HG02798 (cell line): ENCODE measurements around the gene CCDC192.

Experiments used
- ATAC-seq: cut with Tn5 transposase; IDR thresholded peaks from one replicate; pipeline ENCODE4 v1.9.1; 2021; ENCODE audit warnings: mild to moderate bottlenecking; ENCODE audit not compliant: unreplicated experiment, poor library complexity

CCDC192 gene

GRCh38 chr5:127940854-127941253, 237.7 kb downstream of the CCDC192 start:
- ATAC-seq, result no peak

DNA sequence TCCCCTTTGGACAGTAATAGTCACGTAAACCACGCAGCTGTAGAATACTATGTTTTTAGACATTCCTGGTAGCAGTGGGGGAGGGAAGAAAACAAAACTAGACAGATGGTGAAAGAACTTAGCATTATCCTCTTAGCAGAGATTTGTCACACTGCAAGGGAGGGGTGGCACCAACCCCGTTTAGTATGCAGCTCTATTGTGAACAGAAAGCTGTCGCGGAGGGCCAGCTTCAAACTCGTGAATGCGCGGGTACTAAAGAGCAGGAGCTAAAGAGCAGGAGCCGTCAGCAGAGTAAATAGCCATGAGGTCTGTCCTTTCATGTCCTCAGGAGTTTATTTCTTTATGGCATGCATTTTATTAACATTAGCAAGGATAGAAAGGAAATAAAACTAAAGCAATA, 238.5 kb downstream of the CCDC192 start:
- ATAC-seq, result no peak

DNA sequence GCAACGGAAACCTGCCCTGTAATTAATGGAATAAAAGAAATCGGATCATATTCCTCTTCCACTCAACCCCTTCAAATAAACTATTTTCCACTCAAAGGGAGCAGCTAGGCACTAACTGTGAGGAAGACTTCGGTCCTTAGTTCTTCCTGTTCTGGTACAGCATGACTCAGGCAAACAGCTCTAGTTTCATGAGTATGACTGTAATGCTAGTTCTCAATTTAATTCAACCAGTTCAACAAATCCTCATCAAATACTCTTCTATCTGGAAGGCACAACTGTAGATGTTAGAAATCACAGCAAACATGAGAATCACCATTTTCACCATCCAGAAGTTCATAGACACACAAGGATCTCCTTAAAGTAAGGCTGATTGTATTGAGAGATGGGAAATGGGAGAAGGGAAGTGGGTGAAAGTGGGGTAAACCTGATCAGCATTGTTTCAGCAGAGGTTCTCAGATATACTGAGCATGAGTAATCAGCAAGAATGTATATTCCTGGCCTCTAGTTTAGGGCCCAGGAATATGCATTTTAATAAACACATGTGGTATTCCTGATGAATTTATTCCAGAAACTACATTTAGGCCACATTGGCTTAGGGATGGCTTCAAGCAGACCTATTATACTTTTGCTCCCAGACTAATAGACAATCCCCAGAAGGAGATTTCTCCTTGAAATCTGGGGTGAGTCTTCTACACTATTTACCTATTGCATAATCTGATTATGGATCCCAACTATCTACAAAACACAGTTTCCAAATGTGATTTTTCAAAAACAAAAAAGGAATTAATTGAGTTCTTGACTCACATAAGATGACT, 239.3 kb downstream of the CCDC192 start:
- no peak for ATAC-seq

DNA sequence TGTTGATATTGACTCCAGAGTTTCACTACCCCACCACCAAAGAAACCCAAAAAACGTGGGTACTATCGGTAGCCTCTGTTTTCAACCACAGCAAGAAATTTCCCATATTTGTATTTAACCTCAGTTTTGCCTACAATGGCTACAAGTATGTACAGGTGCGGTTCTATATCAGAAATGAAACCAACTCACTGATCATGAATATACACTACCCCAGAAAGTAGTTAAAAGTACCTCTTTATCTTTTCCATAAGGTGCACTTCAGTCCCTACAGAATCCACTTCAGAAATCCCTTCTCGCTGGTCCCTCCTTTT, 239.8 kb downstream of the CCDC192 start:
- ATAC-seq, result peak; percentile 88

GRCh38 chr5:127944125-127944524, 240.9 kb downstream of the CCDC192 start:
- ATAC-seq, result no peak

- ATAC-seq, result no peak
These were observed 244.8 kb downstream of the CCDC192 start for GRCh38 chr5:127947941-127948340.

DNA sequence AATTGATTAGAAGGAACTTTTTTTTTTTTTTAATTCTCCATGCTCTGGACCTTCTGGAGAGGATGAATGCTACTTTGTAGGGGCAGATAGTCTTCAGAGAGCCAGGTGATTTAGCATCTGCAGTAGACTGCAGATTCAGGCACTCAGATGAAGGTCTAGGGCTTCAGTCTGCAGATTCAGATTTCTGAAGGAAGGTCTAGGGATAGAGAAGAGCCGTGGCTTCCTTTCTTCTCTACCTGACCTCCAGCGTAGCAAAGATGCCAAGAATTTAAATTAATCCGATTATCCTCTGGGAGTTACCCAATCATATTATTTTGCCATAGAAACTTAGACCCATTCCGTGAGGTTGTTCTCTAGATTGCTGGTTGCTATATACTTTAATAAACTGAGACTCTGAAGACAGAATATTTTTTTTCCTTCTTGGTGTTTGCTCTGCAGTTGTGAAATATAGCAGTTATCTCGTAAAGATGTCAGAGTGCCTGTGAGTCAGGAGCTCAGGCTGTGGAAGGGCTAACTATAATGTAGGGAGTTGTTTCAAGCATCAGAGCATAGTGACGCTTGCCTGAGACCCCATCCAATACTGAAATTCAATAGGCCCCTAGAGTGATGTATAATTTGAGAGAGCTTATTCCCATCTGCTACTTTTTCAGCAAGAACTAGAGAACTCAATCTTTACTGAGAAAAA, 247.7 kb downstream of the CCDC192 start:
- no peak for ATAC-seq

- no peak for ATAC-seq
These were observed 248.6 kb downstream of the CCDC192 start for GRCh38 chr5:127951791-127952190.

GRCh38 chr5:127957183-127957582, 254.0 kb downstream of the CCDC192 start:
- no peak for ATAC-seq

- ATAC-seq, result no peak
These were observed 254.6 kb downstream of the CCDC192 start for GRCh38 chr5:127957701-127958239.

DNA sequence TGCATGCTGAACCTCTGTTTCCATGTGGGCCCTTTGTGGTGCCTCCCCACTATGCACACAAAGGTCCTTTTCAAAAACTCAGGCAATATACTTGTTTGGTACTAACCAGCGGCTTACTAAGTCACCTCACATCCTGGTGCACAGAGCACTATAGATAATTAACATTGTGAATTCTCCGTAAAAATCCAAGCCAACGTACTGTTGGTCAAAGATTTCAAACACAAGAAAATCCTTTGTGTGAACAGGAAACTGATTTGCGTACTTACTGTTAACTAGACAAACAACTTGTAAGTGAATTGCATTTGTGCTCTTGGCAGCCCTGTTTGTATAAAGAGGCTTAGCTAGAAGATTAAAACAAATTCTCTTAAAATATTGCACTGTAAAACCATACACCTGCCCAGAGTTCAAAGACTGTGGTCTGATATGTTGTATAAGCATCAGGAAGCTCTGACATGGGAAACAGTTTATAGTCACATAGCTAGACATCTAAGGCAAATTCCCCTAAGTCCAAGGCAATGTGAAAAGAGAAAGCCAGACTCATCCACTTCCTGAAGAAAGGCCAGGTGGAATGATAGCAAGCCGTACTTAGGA, 255.3 kb downstream of the CCDC192 start:
- no peak for ATAC-seq

DNA sequence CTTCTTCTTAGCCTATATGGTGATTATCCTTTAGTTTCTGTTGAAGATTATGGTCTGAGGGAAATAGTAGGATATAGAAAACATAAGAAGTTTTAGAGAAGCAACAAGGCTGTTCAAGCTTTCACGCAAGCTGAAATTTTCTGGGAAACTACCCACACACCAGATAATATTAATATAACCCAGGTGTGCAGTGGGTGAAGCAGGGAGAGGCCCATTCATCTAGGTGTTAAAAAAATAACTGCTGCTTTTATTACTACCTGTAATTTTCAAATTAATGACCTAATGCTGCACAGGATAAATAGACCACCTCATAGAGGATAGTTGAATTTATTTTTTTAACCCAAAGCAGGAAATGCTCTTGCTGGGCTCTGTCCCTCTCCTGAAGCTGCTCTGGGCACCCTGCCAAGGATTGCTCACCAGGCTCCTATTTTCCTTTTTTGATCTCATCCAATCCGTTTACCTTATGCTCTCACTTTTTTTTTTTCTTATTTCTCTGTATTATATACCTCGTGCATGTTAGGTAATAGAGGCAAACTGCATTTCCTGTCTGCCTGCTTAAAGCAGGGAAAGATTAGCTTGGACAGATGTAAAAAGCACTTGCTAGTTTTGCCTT, 256.1 kb downstream of the CCDC192 start:
- no peak for ATAC-seq

- ATAC-seq, result no peak
These were observed 257.1 kb downstream of the CCDC192 start for GRCh38 chr5:127960270-127960691.

DNA sequence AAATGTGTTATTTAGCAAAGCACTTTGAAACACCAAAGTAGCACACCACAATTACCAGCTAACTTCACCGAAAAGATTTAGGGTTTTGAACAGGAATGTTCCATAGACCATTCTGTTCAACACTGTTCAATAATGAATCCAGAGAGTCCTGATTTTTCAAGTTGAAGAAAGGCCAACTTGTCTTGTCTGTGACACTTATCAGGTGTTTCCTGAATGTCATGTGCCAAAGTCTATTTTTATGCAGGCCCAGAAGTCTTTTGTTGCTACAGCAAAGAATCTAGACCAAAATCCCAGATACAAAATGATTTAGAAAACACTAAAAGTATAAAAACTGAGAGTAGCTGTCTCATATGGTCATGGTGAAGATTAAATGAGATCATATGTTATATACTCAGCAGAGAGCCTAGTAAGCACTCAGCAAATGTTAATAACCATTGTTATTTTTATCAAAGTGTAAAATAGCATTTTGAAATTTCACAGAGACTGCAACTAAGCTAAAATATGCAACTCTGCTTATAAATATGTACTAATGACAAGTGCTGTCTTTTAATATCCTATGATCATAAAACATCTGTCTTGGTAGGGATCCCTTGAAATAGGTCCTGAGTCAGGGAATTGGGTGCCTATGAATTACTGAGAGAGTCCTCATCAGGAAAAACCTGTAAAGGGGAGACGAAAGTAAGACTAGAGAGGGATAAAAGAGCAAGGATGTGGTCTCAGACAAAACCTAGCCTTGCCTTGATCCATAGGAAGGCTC, 258.0 kb downstream of the CCDC192 start:
- no peak for ATAC-seq

- no peak for ATAC-seq
These were observed 258.6 kb downstream of the CCDC192 start for GRCh38 chr5:127961763-127962145.

DNA sequence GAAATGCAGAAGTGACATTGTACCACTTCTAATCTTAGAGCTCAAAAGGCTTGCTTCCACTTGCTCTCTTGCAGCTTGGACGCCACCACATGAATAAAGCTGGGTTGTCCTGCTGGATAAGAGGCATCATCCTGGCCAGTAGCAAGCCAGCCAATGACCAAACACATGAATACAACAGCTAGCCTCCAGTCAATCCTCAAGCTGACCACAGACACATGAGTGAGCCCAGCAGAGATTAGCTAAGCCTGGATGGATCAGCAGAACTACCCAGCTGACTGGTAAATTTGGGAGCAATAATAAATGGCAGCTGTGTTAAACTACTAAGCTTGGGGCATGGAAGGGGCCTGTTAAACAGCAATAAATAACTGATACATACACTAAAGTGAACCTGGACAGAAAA, 259.3 kb downstream of the CCDC192 start:
- no peak for ATAC-seq

DNA sequence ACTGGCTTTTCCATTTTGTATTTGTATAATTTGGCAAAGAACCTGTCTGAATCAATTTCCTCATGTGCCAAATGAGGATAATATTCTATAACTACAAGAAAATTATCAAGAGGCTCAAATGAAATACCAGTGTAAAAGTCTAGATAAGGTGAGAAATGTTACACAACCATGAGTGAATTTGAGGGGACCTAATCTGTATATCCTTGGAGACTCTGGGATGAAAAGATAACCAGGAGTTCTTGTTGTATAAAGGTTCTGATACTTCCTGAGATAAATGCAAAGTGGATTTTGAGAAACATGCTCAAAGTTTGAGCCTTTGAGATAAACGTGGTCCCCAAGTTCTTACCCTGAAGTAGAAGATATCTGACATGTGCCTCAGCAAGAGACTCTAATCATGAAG, 260.0 kb downstream of the CCDC192 start:
- no peak for ATAC-seq

DNA sequence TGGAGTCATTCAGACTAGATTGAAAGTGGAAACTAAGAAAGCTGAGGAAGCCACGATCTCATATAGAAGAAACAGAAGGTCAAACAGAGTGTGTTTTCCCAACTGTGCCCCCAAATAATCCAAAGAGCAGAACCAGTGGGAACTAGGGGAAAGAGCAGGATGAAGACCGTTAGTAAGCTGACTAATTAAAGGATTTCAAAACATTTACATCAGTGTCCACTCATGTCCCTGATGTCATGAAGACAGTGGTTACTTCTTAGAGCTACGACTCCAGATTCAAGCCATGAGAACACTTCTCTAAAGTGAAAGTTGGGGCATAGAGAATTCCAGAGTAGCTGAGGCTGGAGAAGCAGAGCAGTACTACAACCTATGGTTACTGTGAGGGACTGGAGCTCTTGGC, 260.7 kb downstream of the CCDC192 start:
- ATAC-seq, result no peak

DNA sequence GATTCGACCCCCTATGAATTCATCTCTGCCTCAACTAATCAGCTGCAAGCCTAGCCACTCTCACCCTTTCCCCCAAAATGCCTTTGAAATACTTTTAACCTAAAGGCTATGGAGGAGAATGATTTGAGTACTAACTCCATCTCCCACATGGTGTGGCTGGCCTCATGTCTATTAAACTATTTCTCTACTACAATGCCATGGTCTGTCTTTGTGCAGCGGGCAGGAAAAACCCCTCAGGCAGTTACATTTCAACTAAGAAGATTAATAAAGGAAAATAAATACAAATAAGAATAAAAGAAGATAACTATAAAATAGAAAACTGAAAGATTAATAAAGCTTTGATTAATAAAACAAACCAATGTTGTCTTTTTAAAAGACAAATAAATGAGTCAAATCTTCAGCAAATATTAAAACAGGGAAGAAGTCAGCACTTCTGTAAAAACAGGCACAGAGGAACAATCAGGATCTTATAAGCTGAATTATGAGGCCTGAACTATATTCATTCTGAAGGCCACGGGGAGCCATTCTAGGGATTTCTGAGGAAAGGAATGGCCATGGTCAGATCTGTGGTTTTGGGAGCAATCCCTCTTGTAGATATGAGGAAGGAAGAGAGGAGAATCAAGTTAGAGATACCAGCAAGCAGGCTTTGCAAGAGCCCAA, 264.3 kb downstream of the CCDC192 start:
- ATAC-seq, result no peak
